K562 treated with DMSO at 1 percent for 48 hours (cell line): ENCODE data around the gene EFNB1. TPM values are rescaled to one million over a fixed set of nuclear protein-coding genes. Genes with fewer than 3 reads are reported as not detected.

ENCODE experiments used
- total RNA-seq: library from RNA; unstranded; fragments of 300-600 nt; gene quantifications from 2 replicates; pipeline ENCODE4 v1.2.3, GENCODE V29; 2022; ENCODE audit warnings: low replicate concordance; ENCODE audit errors: extremely low read depth

EFNB1 gene
- total RNA-seq: not detected in 2 replicates

DNA sequence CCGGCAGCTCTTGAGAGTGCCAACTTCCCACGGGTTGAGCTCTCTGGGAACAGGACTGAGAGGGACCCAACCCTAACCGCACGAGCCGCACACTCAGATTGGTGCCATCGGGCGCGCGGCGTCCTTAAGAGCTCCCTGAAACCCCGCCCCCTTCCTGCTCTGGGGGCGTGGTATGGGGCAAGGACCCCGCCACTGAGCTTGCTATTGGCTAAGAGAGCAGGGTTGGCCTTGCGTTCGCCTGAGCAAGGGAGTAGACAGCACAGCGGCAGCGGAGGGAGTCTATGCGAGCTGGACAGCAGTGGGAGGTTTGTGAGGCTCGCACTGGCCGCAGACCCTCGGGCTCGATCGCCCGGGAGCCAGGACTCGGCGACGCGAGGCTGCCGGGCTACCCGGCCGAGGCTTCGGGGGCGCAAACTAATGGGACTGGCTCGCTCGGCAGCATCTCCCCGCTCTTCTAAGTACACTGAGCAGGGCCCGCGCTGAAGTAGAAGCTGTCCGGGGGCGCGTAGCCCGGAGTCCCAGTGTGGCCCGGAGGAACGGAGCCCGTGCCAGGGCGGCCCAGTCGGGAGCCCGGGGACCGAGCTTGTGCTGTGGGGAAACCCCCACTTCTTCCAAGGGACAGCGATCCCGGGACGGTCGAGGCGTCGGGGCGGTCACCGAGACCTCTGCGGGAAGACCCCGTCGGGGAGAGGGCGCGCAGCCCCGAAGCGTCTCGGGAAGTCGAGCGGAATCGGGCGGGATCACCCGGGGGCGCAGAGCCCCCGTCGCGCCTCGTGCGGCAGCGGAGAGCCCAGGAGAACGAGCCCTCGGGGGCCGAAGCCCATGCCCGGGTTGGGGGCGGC lies at the start of gene EFNB1:
TSS of gene EFNB1 (plus strand) at position 282 of the 842 bp plus-strand sequence. CDS start 756 bp downstream, outside the sequence.

Other genes starting within 250 kb of the EFNB1 start
- gene STARD8, start 181.4 kb upstream of the EFNB1 start, total RNA-seq: not detected in 2 replicates